Spleen (tissue), 7 donors: ENCODE results near the gene DUSP8.

Experiments used
- POLR2AphosphoS5 ChIP-seq, 3 donors: sonication (generic); formaldehyde crosslinking; IDR thresholded peaks; one replicate each; pipeline ENCODE4 v1.5.1; 2017; ENCODE audit warnings: antibody characterized with exemption in 3 of 3
- TF ChIP-seq, protein P1 (sequence below), 11 experiments: fragments of 200-600 bp in 7 of 11; fragments of 450-650 bp in 4 of 11; sonication (generic) in 4 of 11; IDR thresholded peaks in 8 of 11; conservative IDR thresholded peaks in 3 of 11; 1 replicate in 7 of 11; 2 replicates in 4 of 11; pipeline versions ENCODE4 v1.4.0 to v1.8.0; 2016 to 2021; ENCODE audit warnings: antibody characterized with exemption in 11 of 11, inconsistent platforms in 4 of 11, mild to moderate bottlenecking in 1 of 11
- donor health status: DM: no; HTN: no; CAD: no; lungs with moderate emphysema.
- donor health status: DM: no; HTN: no; CAD: no.
- donor health status: DM: no; HTN: no; CAD: no.

DNA sequence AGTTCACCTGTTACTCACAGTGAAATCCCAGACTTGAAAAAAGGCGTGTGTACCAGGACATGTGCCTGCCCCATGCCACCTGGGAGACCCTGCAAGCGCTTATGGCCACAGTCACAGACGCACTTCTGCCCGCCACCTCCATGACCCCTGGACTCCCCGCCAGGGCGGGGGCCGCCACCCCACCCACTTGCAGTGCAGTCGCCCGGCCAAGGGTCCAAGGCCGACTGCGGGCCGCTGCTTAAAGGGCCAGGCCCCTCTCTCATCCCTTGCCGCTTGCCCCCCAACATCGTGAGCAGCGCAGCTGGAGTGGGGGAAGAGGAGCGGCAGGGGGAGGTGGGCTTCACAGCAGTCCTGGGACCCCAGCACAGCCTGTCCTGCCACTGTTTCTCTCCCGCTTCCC is 10.8 kb downstream of the DUSP8 start:
- TF ChIP-seq, protein P1, sequence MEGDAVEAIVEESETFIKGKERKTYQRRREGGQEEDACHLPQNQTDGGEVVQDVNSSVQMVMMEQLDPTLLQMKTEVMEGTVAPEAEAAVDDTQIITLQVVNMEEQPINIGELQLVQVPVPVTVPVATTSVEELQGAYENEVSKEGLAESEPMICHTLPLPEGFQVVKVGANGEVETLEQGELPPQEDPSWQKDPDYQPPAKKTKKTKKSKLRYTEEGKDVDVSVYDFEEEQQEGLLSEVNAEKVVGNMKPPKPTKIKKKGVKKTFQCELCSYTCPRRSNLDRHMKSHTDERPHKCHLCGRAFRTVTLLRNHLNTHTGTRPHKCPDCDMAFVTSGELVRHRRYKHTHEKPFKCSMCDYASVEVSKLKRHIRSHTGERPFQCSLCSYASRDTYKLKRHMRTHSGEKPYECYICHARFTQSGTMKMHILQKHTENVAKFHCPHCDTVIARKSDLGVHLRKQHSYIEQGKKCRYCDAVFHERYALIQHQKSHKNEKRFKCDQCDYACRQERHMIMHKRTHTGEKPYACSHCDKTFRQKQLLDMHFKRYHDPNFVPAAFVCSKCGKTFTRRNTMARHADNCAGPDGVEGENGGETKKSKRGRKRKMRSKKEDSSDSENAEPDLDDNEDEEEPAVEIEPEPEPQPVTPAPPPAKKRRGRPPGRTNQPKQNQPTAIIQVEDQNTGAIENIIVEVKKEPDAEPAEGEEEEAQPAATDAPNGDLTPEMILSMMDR (IDR thresholded peaks at IDR 0.05 in 8 of 11, conservative IDR thresholded peaks at IDR 0.05 in 3 of 11) = no peak
- TF ChIP-seq POLR2AphosphoS5 (IDR thresholded peaks at IDR 0.05) = no peak
